H1 (cell line): ENCODE results near the gene DPF3. TPM values are rescaled to one million over a fixed set of nuclear protein-coding genes. Genes with fewer than 3 reads are reported as not detected.

Experiments
- CTCF ChIA-PET: fragments of 300-600 bp; sonication (Branson Sonifier 250); formaldehyde crosslinking; loops from one replicate; lab custom pipeline; 2021; ENCODE audit not compliant: partially characterized antibody; lab: Charles Lee
- POLR2A ChIA-PET: fragments of 300-600 bp; sonication (Branson Sonifier 250); formaldehyde crosslinking; loops from one replicate; lab custom pipeline; 2021; ENCODE audit warnings: inconsistent platforms; ENCODE audit not compliant: partially characterized antibody; lab: Charles Lee
- DNase-seq, 2 experiments: peaks; one replicate each; pipeline versions ENCODE4 v3.0.0 to v3.0.0-alpha.2; 2010 to 2022; ENCODE audit warnings: low spot score in 2 of 2, low read depth in 1 of 2, mixed read lengths in 1 of 2
- FAIRE-seq: peaks from 2 replicates; lab custom pipeline; 2011; peaks lifted over from hg19 to GRCh38; lab: Jason Lieb, UNC
- H2AFZ ChIP-seq: 2 replicates; pipeline ENCODE4 v1.8.1; 2012; ENCODE audit warnings: low read length, inconsistent platforms
- H2AK5ac ChIP-seq: 2 replicates; pipeline ENCODE4 v1.6.1; 2013; ENCODE audit warnings: low read depth, low read length
- H2BK120ac ChIP-seq: replicated peaks from 2 replicates; pipeline ENCODE3; 2013; ENCODE audit warnings: low read depth, low read length, inconsistent platforms
- H2BK12ac ChIP-seq: 2 replicates; pipeline ENCODE4 v1.6.1; 2013; ENCODE audit warnings: low read depth, low read length
- H2BK15ac ChIP-seq: 2 replicates; pipeline ENCODE4 v1.6.1; 2013; ENCODE audit warnings: low read length
- H2BK20ac ChIP-seq: 2 replicates; pipeline ENCODE4 v1.6.1; 2013; ENCODE audit warnings: low read length
- H2BK5ac ChIP-seq: 2 replicates; pipeline ENCODE4 v1.6.1; 2013; ENCODE audit warnings: low read depth, low read length
- H3K14ac ChIP-seq: 2 replicates; pipeline ENCODE4 v1.6.1; 2013; ENCODE audit warnings: inconsistent platforms; ENCODE audit not compliant: insufficient read length
- H3K18ac ChIP-seq: 2 replicates; pipeline ENCODE4 v1.6.1; 2013; ENCODE audit warnings: low read length; ENCODE audit errors: extremely low read depth
- H3K23ac ChIP-seq: 2 replicates; pipeline ENCODE4 v1.6.1; 2013; ENCODE audit warnings: inconsistent platforms; ENCODE audit not compliant: insufficient read length
- H3K23me2 ChIP-seq: 2 replicates; pipeline ENCODE4 v1.6.1; 2013; ENCODE audit warnings: low read depth, low read length
- H3K27ac ChIP-seq: 2 replicates; pipeline ENCODE4 v1.6.1; 2011; ENCODE audit warnings: low read depth, low read length, inconsistent platforms
- H3K27me3 ChIP-seq, 4 experiments: replicated peaks in 1 of 4; 1 replicate in 1 of 4; 2 replicates in 3 of 4; pipeline versions ENCODE4 v1.6.1 to v1.8.1; 2011 to 2013; ENCODE audit warnings: low read length in 3 of 4, mild to moderate bottlenecking in 3 of 4, inconsistent platforms in 2 of 4, mixed read lengths in 2 of 4, moderate library complexity in 1 of 4; ENCODE audit not compliant: control insufficient read depth in 3 of 4, insufficient read depth in 3 of 4; ENCODE audit errors: extremely low read depth in 1 of 4
- H3K36me3 ChIP-seq, 4 experiments: 2 replicates each; pipeline versions ENCODE4 v1.6.1 to v1.8.1; 2011 to 2013; ENCODE audit warnings: mild to moderate bottlenecking in 4 of 4, low read length in 3 of 4, moderate library complexity in 2 of 4, control low read depth in 1 of 4, inconsistent platforms in 1 of 4; ENCODE audit not compliant: insufficient read depth in 4 of 4, control insufficient read depth in 2 of 4
- H3K4ac ChIP-seq: replicated peaks from 2 replicates; pipeline ENCODE3; 2013; ENCODE audit warnings: low read length, low read depth, mixed read lengths, inconsistent platforms; ENCODE audit not compliant: insufficient read length
- H3K4me1 ChIP-seq, 4 experiments: replicated peaks in 1 of 4; 1 replicate in 1 of 4; 2 replicates in 3 of 4; pipeline versions ENCODE4 v1.6.1 to v1.8.1; 2011 to 2013; ENCODE audit warnings: low read length in 3 of 4, inconsistent platforms in 2 of 4, mixed read lengths in 1 of 4; ENCODE audit not compliant: insufficient read depth in 4 of 4, control insufficient read depth in 3 of 4
- H3K4me2 ChIP-seq, 2 experiments: 2 replicates each; pipeline versions ENCODE4 v1.6.1 to v1.8.1; 2011 to 2013; ENCODE audit warnings: low read depth in 2 of 2, low read length in 2 of 2, control low read depth in 1 of 2, inconsistent platforms in 1 of 2, mild to moderate bottlenecking in 1 of 2; ENCODE audit not compliant: insufficient read depth in 1 of 2
- H3K4me3 ChIP-seq, 4 experiments: fragments of 200-600, 300-600 bp in 1 of 4; sonication (generic), shearing (Covaris generic), sonication (Bioruptor Twin) in 1 of 4; 2 replicates each; pipeline versions ENCODE4 v1.5.1 to v1.8.1; 2011 to 2016; ENCODE audit warnings: low read length in 4 of 4, low read depth in 3 of 4, control low read depth in 2 of 4, inconsistent platforms in 2 of 4, mild to moderate bottlenecking in 2 of 4, mixed read lengths in 1 of 4, moderate library complexity in 1 of 4; ENCODE audit not compliant: insufficient read depth in 2 of 4; ENCODE audit errors: extremely low read depth in 1 of 4
- H3K56ac ChIP-seq: replicated peaks from 2 replicates; pipeline ENCODE3; 2013; ENCODE audit warnings: low read depth, mild to moderate bottlenecking, mixed read lengths, low read length, inconsistent platforms; ENCODE audit not compliant: insufficient read length
- H3K79me1 ChIP-seq: 2 replicates; pipeline ENCODE4 v1.6.1; 2013; ENCODE audit warnings: low read depth, low read length, control low read depth
- H3K79me2 ChIP-seq, 2 experiments: 2 replicates each; pipeline versions ENCODE4 v1.6.1 to v1.8.1; 2012 to 2013; ENCODE audit warnings: low read length in 2 of 2, mild to moderate bottlenecking in 2 of 2, inconsistent platforms in 1 of 2; ENCODE audit not compliant: insufficient read depth in 2 of 2, control insufficient read depth in 1 of 2
- H3K9ac ChIP-seq, 4 experiments: replicated peaks in 1 of 4; 1 replicate in 1 of 4; 2 replicates in 3 of 4; pipeline versions ENCODE4 v1.6.1 to v1.8.1; 2011 to 2013; ENCODE audit warnings: low read depth in 3 of 4, low read length in 3 of 4, control low read depth in 2 of 4, mild to moderate bottlenecking in 2 of 4, moderate library complexity in 2 of 4, inconsistent platforms in 1 of 4; ENCODE audit errors: extremely low read depth in 1 of 4
- H3K9me3 ChIP-seq, 2 experiments: 2 replicates each; pipeline versions ENCODE4 v1.6.1 to v1.8.1; 2012 to 2013; ENCODE audit warnings: mild to moderate bottlenecking in 2 of 2, moderate library complexity in 2 of 2, control low read depth in 1 of 2, inconsistent platforms in 1 of 2, low read depth in 1 of 2, low read length in 1 of 2, mixed read lengths in 1 of 2; ENCODE audit not compliant: insufficient read depth in 2 of 2
- H4K20me1 ChIP-seq, 2 experiments: replicated peaks in 1 of 2; 2 replicates each; pipeline versions ENCODE3 to v1.8.1; 2011 to 2013; ENCODE audit warnings: inconsistent platforms in 2 of 2, low read length in 2 of 2, mild to moderate bottlenecking in 1 of 2; ENCODE audit not compliant: insufficient read depth in 2 of 2, control insufficient read depth in 1 of 2
- H4K5ac ChIP-seq: 2 replicates; pipeline ENCODE4 v1.6.1; 2013; ENCODE audit warnings: low read length, low read depth, mixed read lengths, inconsistent platforms; ENCODE audit not compliant: insufficient read length
- H4K8ac ChIP-seq: 2 replicates; pipeline ENCODE4 v1.8.0; 2013; ENCODE audit warnings: mild to moderate bottlenecking, moderate library complexity, low read length, inconsistent platforms; ENCODE audit not compliant: insufficient read depth; ENCODE audit errors: extremely low read depth
- H4K91ac ChIP-seq: replicated peaks from 2 replicates; pipeline ENCODE3; 2013; ENCODE audit warnings: low read length, mixed read lengths, inconsistent platforms; ENCODE audit not compliant: insufficient read length
- NANOG ChIP-seq: IDR thresholded peaks from 2 replicates; pipeline ENCODE4 v1.6.1; 2011; ENCODE audit warnings: low read length, low read depth, mild to moderate bottlenecking, inconsistent platforms; ENCODE audit not compliant: insufficient read depth, poor library complexity, severe bottlenecking
- WGBS, 2 experiments: shearing (Covaris generic) in 1 of 2; methylation state at CpG; one replicate each; pipeline versions ENCODE4 v1.1.6 to v1.1.7; 2013 to 2015; ENCODE audit warnings: low lambda C conversion rate in 2 of 2, mixed read lengths in 2 of 2, inconsistent platforms in 1 of 2, low coverage in 1 of 2, missing lambda C conversion rate in 1 of 2; ENCODE audit not compliant: insufficient replicate concordance in 2 of 2, insufficient coverage in 1 of 2, insufficient read length in 1 of 2; ENCODE audit errors: extremely low coverage in 1 of 2, missing lambda C conversion rate in 1 of 2; 5-methylcytosine and 5-hydroxymethylcytosine counted together
- polyA plus RNA-seq, 7 experiments: library from polyadenylated mRNA; depleted of rRNA in 3 of 7; stranded (reverse) in 5 of 7; unstranded in 2 of 7; fragments of >200 nt in 5 of 7; fragments of 200-250 nt in 2 of 7; gene quantifications; 1 replicate in 5 of 7; 2 replicates in 1 of 7; 4 replicates in 1 of 7; pipeline versions ENCODE4 v1.2.1 to v1.2.3, GENCODE V29; 2011 to 2013; ENCODE audit warnings: missing spikeins in 2 of 7, mixed read lengths in 2 of 7
- total RNA-seq: library from RNA; stranded (reverse); fragmentation: NEBNext Ultra II Directional; extraction: Animal tissue kit (Norgen Biotek cat#: 25700); gene quantifications from 2 replicates; pipeline ENCODE4 v1.2.1, GENCODE V29; 2021

The DPF3 gene
- total and polyA plus RNA-seq, 2 of the 8 experiments (the other 6 are each of a cell fraction or from before 2014, with no cell fraction given), result 0.19 TPM; not detected in 1

- Histone ChIP-seq H4K5ac (no peak overlapping the region), H2AFZ (no peak overlapping the region), H4K91ac (no peak overlapping the region), H2BK120ac (no peak overlapping the region), H3K36me3 (no peaks in the 10 kb centered on the region), H3K56ac (no peak overlapping the region), H2BK15ac (no peak overlapping the region), H3K4me3 (no peak overlapping the region), H3K23me2 (no peaks in the 10 kb centered on the region), H3K4ac (no peak overlapping the region), H3K18ac (no peak overlapping the region), H2BK5ac (no peak overlapping the region; the same call in 1 of the 2 replicates), H2BK12ac (no peak overlapping the region), H3K27ac (no peak overlapping the region), H3K79me2 (no peaks in the 10 kb centered on the region), H3K79me1 (no peaks in the 10 kb centered on the region), H3K4me1 (peaks cover 0 to 7% (median 4%) of the 10 kb centered on the region in 4 experiments; a peak in 4 of 7 replicates), H4K20me1 (no peaks in the 10 kb centered on the region), H3K23ac (no peak overlapping the region), H2AK5ac (no peak overlapping the region), H3K4me2 (no peak overlapping the region), H3K27me3 (peaks cover 0 to 1% (median 0%) of the 10 kb centered on the region in 4 experiments; a peak in 1 of 7 replicates), H3K14ac (no peak overlapping the region), H3K9ac (no peak overlapping the region), H4K8ac (no peak overlapping the region), H3K9me3 (no peaks in the 10 kb centered on the region), H2BK20ac (no peak overlapping the region)
- no peak for TF ChIP-seq NANOG
- 92% methylated on average over 6 of the region's 6 CpGs; no CpG with 5 or more reads in 1 of the 2 experiments for WGBS, 2 experiments
- POLR2A ChIA-PET, result no interaction called here
- CTCF ChIA-PET, result no interaction called here
- no peak for FAIRE-seq
- no peak for DNase-seq
These were observed 14.5 kb downstream of the DPF3 start for GRCh38 chr14:72879431-72879830.
